Hepatocyte (in vitro differentiated cells): Measurements from ENCODE around the gene MAN1C1. TPM values are rescaled to one million over a fixed set of nuclear protein-coding genes. Genes with fewer than 3 reads are reported as not detected.
"Not testable (repeated sequence)": the region's sequence is repeated elsewhere in the genome, so short reads cannot be mapped to it uniquely, and the experiment has no call there.

ENCODE experiments used
- DNase-seq: peaks from one replicate; pipeline ENCODE4 v3.0.0-alpha.2; 2016; ENCODE audit warnings: low spot score
- H2AFZ ChIP-seq: fragments of 200-600 bp; sonication (generic); 2 replicates; pipeline ENCODE4 v1.6.0; 2016; ENCODE audit warnings: antibody characterized with exemption, mild to moderate bottlenecking
- H3K27ac ChIP-seq: fragments of 200-600 bp; sonication (generic); 2 replicates; pipeline ENCODE4 v1.5.1; 2016; ENCODE audit warnings: mild to moderate bottlenecking
- H3K27me3 ChIP-seq: fragments of 200-600 bp; sonication (generic); 2 replicates; pipeline ENCODE4 v1.6.1; 2016
- H3K36me3 ChIP-seq: fragments of 200-600 bp; sonication (generic); replicated peaks from 2 replicates; pipeline ENCODE4 v1.5.1; 2016; ENCODE audit warnings: low read depth; ENCODE audit not compliant: insufficient read depth
- H3K4me1 ChIP-seq: fragments of 200-600 bp; sonication (generic); 2 replicates; pipeline ENCODE4 v1.5.1; 2016; ENCODE audit warnings: mild to moderate bottlenecking, moderate library complexity; ENCODE audit not compliant: insufficient read depth
- H3K4me2 ChIP-seq: fragments of 200-600 bp; sonication (generic); 2 replicates; pipeline ENCODE4 v1.6.0; 2016
- H3K4me3 ChIP-seq: fragments of 200-600 bp; sonication (generic); 2 replicates; pipeline ENCODE4 v1.5.1; 2016; ENCODE audit warnings: mild to moderate bottlenecking
- H3K79me2 ChIP-seq: fragments of 200-600 bp; sonication (generic); 2 replicates; pipeline ENCODE4 v1.6.0; 2017; ENCODE audit warnings: mild to moderate bottlenecking
- H3K9me2 ChIP-seq: fragments of 200-600 bp; sonication (generic); replicated peaks from 2 replicates; pipeline ENCODE4 v1.6.0; 2017; ENCODE audit warnings: mild to moderate bottlenecking; ENCODE audit not compliant: insufficient read depth
- H3K9me3 ChIP-seq: fragments of 200-600 bp; sonication (generic); 2 replicates; pipeline ENCODE4 v1.5.1; 2016; ENCODE audit warnings: low read depth, mild to moderate bottlenecking
- H4K20me1 ChIP-seq: fragments of 200-600 bp; sonication (generic); 2 replicates; pipeline ENCODE4 v1.6.0; 2016; ENCODE audit warnings: mild to moderate bottlenecking; ENCODE audit not compliant: insufficient read depth, poor library complexity, severe bottlenecking
- CTCF ChIP-seq: fragments of 200-600 bp; sonication (generic); IDR thresholded peaks from 2 replicates; pipeline ENCODE4 v1.5.1; 2016; ENCODE audit warnings: antibody characterized with exemption, mild to moderate bottlenecking; ENCODE audit not compliant: poor library complexity
- EZH2 ChIP-seq: fragments of 200-600 bp; sonication (generic); IDR thresholded peaks from 2 replicates; pipeline ENCODE4 v1.6.1; 2016; ENCODE audit warnings: antibody characterized with exemption, mild to moderate bottlenecking, borderline replicate concordance
- EZH2phosphoT487 ChIP-seq: fragments of 200-600 bp; sonication (generic); IDR thresholded peaks from one replicate; pipeline ENCODE4 v1.6.1; 2018; ENCODE audit warnings: antibody characterized with exemption, mild to moderate bottlenecking, low read depth, moderate library complexity; ENCODE audit not compliant: unreplicated experiment, severe bottlenecking
- WGBS: methylation state at CpG from one replicate; pipeline ENCODE4 v1.1.6; 2016; ENCODE audit warnings: low lambda C conversion rate; ENCODE audit errors: missing lambda C conversion rate; 5-methylcytosine and 5-hydroxymethylcytosine counted together
- polyA plus RNA-seq: library from polyadenylated mRNA; unstranded; fragments of >200 nt; fragmentation: Nextera tagmentation; extraction: Ambion mirVana; gene quantifications from 2 replicates; pipeline ENCODE4 v1.2.1, GENCODE V29; 2016
- total RNA-seq: library from RNA; depleted of rRNA; stranded (reverse); fragments of >200 nt; gene quantifications from 2 replicates; pipeline ENCODE4 v1.2.3, GENCODE V29; 2014

MAN1C1 gene
- total and polyA plus RNA-seq, 2 experiments from 2014 or later: 20.6 to 29.3 TPM

- no peak overlapping the region for H2AFZ ChIP-seq
- H3K79me2 ChIP-seq: no peaks in the 10 kb centered on the region
- no peak for TF ChIP-seq CTCF
- TF ChIP-seq EZH2phosphoT487: no peak
- H3K9me2 ChIP-seq: no peaks in the 10 kb centered on the region
- no peaks in the 10 kb centered on the region for H3K36me3 ChIP-seq
- no peak overlapping the region for H3K27ac ChIP-seq
- no peaks in the 10 kb centered on the region for H3K27me3 ChIP-seq
- H3K9me3 ChIP-seq: no peaks in the 10 kb centered on the region
- H3K4me3 ChIP-seq: no peak overlapping the region
- 93% methylated on average over 4 of the region's 4 CpGs for WGBS
- no peak for DNase-seq
- H3K4me1 ChIP-seq: peaks cover 16% of the 10 kb centered on the region
- no peak overlapping the region for H3K4me2 ChIP-seq
- H4K20me1 ChIP-seq: no peaks in the 10 kb centered on the region
These were observed 115.2 kb downstream of the MAN1C1 start for GRCh38 chr1:25731626-25732370.

GRCh38 chr1:25732821-25733220, 116.2 kb downstream of the MAN1C1 start:
- no peak for TF ChIP-seq CTCF
- no peak for TF ChIP-seq EZH2
- no peak overlapping the region for H3K4me2 ChIP-seq
- no peaks in the 10 kb centered on the region for H3K79me2 ChIP-seq
- H3K36me3 ChIP-seq: no peaks in the 10 kb centered on the region
- H3K9me3 ChIP-seq: no peaks in the 10 kb centered on the region
- no peak for DNase-seq
- no peak overlapping the region for H3K4me3 ChIP-seq
- peaks cover 7% of the 10 kb centered on the region for H3K4me1 ChIP-seq
- H3K27ac ChIP-seq: no peak overlapping the region
- no peaks in the 10 kb centered on the region for H4K20me1 ChIP-seq
- WGBS: 85% methylated on average over 4 of the region's 4 CpGs
- no peaks in the 10 kb centered on the region for H3K27me3 ChIP-seq
- no peaks in the 10 kb centered on the region for H3K9me2 ChIP-seq
- no peak overlapping the region for H2AFZ ChIP-seq

GRCh38 chr1:25733271-25733670, 116.7 kb downstream of the MAN1C1 start:
- Histone ChIP-seq H3K4me2 (no peak overlapping the region), H4K20me1 (no peaks in the 10 kb centered on the region), H3K27ac (no peak overlapping the region), H3K79me2 (no peaks in the 10 kb centered on the region), H3K36me3 (no peaks in the 10 kb centered on the region), H3K9me2 (no peaks in the 10 kb centered on the region), H3K9me3 (no peaks in the 10 kb centered on the region), H3K27me3 (no peaks in the 10 kb centered on the region), H2AFZ (no peak overlapping the region), H3K4me3 (no peak overlapping the region), H3K4me1 (peaks cover 4% of the 10 kb centered on the region)
- WGBS: 94% methylated on average over 8 of the region's 9 CpGs
- no peak for TF ChIP-seq CTCF
- no peak for TF ChIP-seq EZH2
- no peak for TF ChIP-seq EZH2phosphoT487
- DNase-seq: no peak

GRCh38 chr1:25734991-25735390, 118.4 kb downstream of the MAN1C1 start:
- not testable (repeated sequence) for H3K27me3 ChIP-seq, DNase-seq, H3K36me3 ChIP-seq, H3K9me3 ChIP-seq, H3K79me2 ChIP-seq, H3K27ac ChIP-seq, H3K4me1 ChIP-seq, H2AFZ ChIP-seq, H4K20me1 ChIP-seq, H3K4me3 ChIP-seq, H3K4me2 ChIP-seq, H3K9me2 ChIP-seq
- 95% methylated on average over 10 of the region's 10 CpGs for WGBS
